ENCODE results near the gene RPS17.

DNA sequence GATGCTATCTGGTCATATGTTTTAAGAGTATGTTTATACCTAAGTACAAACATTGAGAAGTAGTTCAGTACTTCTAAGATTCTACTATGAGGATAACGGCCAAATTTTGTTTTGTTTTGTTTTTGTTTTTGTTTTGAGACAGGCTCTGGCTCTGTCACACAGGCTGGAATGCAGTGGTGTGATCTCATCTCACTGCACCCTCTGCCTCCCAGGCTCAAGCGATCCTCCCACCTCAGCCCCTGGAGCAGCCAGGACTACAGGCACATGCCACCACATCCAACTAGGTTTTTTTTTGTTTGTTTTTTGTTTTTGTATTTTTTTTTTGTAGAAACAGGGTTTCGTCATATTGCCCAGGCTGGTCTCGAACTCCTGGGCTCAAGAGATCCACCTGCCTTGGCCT is 47.5 kb upstream of the RPS17 start:
- TF ChIP-seq, protein P1, sequence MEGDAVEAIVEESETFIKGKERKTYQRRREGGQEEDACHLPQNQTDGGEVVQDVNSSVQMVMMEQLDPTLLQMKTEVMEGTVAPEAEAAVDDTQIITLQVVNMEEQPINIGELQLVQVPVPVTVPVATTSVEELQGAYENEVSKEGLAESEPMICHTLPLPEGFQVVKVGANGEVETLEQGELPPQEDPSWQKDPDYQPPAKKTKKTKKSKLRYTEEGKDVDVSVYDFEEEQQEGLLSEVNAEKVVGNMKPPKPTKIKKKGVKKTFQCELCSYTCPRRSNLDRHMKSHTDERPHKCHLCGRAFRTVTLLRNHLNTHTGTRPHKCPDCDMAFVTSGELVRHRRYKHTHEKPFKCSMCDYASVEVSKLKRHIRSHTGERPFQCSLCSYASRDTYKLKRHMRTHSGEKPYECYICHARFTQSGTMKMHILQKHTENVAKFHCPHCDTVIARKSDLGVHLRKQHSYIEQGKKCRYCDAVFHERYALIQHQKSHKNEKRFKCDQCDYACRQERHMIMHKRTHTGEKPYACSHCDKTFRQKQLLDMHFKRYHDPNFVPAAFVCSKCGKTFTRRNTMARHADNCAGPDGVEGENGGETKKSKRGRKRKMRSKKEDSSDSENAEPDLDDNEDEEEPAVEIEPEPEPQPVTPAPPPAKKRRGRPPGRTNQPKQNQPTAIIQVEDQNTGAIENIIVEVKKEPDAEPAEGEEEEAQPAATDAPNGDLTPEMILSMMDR (IDR thresholded peaks at IDR 0.05; ENCODE audit: low read length), result no peak
- no peak for TF ChIP-seq EZH2 (optimal IDR thresholded peaks at IDR 0.05; ENCODE audit: low read depth, low read length)

Measured in MM.1S (cell line).